ENCODE measurements around the gene DNAJB13.

DNAJB13 gene

DNA sequence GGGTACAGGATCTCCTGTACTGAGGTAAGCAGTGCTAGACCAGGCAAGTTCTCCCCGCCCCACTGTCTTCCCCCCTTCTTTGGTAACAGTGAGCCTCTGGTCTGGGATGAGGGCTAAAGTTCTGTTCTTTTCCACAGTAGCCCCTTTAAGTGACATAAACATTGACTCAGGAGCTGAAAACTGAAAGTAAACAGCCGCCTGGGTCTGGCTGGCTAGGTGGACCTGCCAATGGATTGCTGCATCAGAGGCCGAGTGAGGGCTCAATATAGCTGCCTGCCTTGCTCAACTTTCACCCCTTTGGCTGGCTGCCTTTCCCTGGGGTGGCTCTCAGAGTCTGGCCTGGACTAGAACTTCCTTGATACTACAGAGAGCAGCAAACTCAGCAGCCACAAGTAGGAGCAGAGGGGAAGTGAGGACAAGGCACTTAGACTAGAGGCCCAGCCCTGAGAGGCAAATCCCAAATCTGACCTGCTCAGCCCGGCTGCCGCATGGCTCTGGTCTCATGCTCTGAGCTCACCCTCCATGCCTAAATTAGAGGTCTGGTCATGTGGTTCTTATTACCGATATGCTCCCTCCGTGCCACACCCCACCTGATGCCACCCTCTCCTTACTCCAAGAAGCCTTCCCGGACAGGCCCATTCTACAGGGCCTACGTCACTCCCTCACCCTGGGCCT, 67.6 kb downstream of the DNAJB13 start:
- DNase-seq: no peak

- DNase-seq: no peak
These were observed 68.4 kb downstream of the DNAJB13 start for GRCh38 chr11:74019104-74019738.

DNA sequence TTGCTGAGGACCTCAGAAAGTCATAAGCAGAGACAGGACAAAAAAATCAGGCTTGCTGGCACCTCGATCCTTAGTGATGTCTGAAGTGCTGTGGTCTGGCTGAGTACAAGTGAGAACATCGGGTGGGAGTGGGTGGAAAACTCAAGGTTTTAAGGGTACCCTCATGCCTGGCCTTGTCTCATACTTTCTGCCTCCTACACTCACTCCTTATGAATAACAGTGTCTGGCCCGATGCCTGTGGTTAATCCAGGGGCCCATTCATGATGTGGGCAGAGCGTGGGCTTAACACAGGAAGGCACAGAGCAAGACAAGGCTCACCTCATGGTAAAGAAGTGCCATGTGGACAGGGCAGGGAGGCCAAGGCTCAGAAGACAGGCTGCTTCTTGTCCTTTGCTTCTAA, 69.0 kb downstream of the DNAJB13 start:
- no peak for DNase-seq

All from activated CD4-positive, CD25-positive, alpha-beta regulatory T cell (primary cell).